Liver (tissue), 9 donors: ENCODE data around the gene MSH6. TPM values are rescaled to one million over a fixed set of nuclear protein-coding genes. Genes with fewer than 3 reads are reported as not detected.

Experiments used
- DNase-seq: peaks from one replicate; pipeline ENCODE4 v3.0.0-alpha.2; 2017; ENCODE audit warnings: low spot score
- H3K27ac ChIP-seq, 2 donors: one replicate each; pipeline ENCODE4 v1.7.0; 2013; ENCODE audit warnings: inconsistent platforms in 2 of 2, low read length in 2 of 2, control low read depth in 1 of 2, low read depth in 1 of 2, mild to moderate bottlenecking in 1 of 2
- H3K27me3 ChIP-seq, 4 donors: one replicate each; pipeline versions ENCODE4 v1.6.1 to v1.7.0; 2013; ENCODE audit warnings: low read length in 3 of 4, inconsistent platforms in 1 of 4, mild to moderate bottlenecking in 1 of 4, moderate library complexity in 1 of 4; ENCODE audit not compliant: control insufficient read depth in 4 of 4, insufficient read depth in 4 of 4
- H3K36me3 ChIP-seq, 4 donors: one replicate each; pipeline versions ENCODE4 v1.6.1 to v1.7.0; 2013; ENCODE audit warnings: low read length in 3 of 4, mild to moderate bottlenecking in 3 of 4, low read depth in 1 of 4, moderate library complexity in 1 of 4; ENCODE audit not compliant: control insufficient read depth in 4 of 4, insufficient read depth in 3 of 4
- H3K4me1 ChIP-seq, 4 donors: one replicate each; pipeline versions ENCODE4 v1.6.1 to v1.7.0; 2013; ENCODE audit warnings: low read length in 3 of 4, mild to moderate bottlenecking in 3 of 4, moderate library complexity in 1 of 4; ENCODE audit not compliant: control insufficient read depth in 4 of 4, insufficient read depth in 4 of 4
- H3K4me3 ChIP-seq, 3 donors: one replicate each; pipeline versions ENCODE4 v1.6.1 to v1.7.0; 2013; ENCODE audit warnings: low read length in 3 of 3, control low read depth in 1 of 3, low read depth in 1 of 3, mild to moderate bottlenecking in 1 of 3
- H3K9ac ChIP-seq, 2 donors: one replicate each; pipeline ENCODE4 v1.7.0; 2013; ENCODE audit warnings: low read length in 2 of 2, mild to moderate bottlenecking in 2 of 2, moderate library complexity in 2 of 2, control low read depth in 1 of 2, low read depth in 1 of 2
- H3K9me3 ChIP-seq, 4 donors: one replicate each; pipeline versions ENCODE4 v1.6.1 to v1.7.0; 2013; ENCODE audit warnings: low read length in 3 of 4; ENCODE audit not compliant: control insufficient read depth in 4 of 4
- ATF3 ChIP-seq: IDR thresholded peaks from 2 replicates; pipeline ENCODE4 v1.6.1; 2016; ENCODE audit warnings: antibody characterized with exemption
- CTCF ChIP-seq: fragments of 150-350 bp; IDR thresholded peaks from 2 replicates; pipeline ENCODE4 v1.5.1; 2017; ENCODE audit warnings: improper control_type of control experiment, low read depth, low read length; ENCODE audit not compliant: missing input control
- EGR1 ChIP-seq, 2 donors: IDR thresholded peaks; 2 replicates each; pipeline ENCODE4 v1.6.1; 2016 to 2018; ENCODE audit warnings: antibody characterized with exemption in 2 of 2, low read depth in 2 of 2
- FOXA1 ChIP-seq: IDR thresholded peaks from 2 replicates; pipeline ENCODE4 v1.6.1; 2016; ENCODE audit warnings: antibody characterized with exemption
- FOXA2 ChIP-seq: IDR thresholded peaks from 2 replicates; pipeline ENCODE4 v1.6.1; 2016; ENCODE audit warnings: antibody characterized with exemption
- GABPA ChIP-seq, 2 donors: IDR thresholded peaks in 1 of 2; conservative IDR thresholded peaks in 1 of 2; 2 replicates each; pipeline ENCODE4 v1.6.1; 2016; ENCODE audit warnings: antibody characterized with exemption in 2 of 2, mild to moderate bottlenecking in 1 of 2, moderate library complexity in 1 of 2
- HNF4G ChIP-seq: IDR thresholded peaks from 2 replicates; pipeline ENCODE4 v1.6.1; 2016; ENCODE audit warnings: antibody characterized with exemption
- NR2F2 ChIP-seq: IDR thresholded peaks from 2 replicates; pipeline ENCODE4 v1.6.1; 2016; ENCODE audit warnings: antibody characterized with exemption
- REST ChIP-seq: IDR thresholded peaks from 2 replicates; pipeline ENCODE4 v1.6.1; 2016; ENCODE audit warnings: antibody characterized with exemption, mild to moderate bottlenecking
- RXRA ChIP-seq, 2 donors: IDR thresholded peaks; 2 replicates each; pipeline ENCODE4 v1.6.1; 2017 to 2018; ENCODE audit warnings: antibody characterized with exemption in 2 of 2, mild to moderate bottlenecking in 1 of 2
- SP1 ChIP-seq: IDR thresholded peaks from 2 replicates; pipeline ENCODE4 v1.6.1; 2018; ENCODE audit warnings: antibody characterized with exemption, mild to moderate bottlenecking
- TAF1 ChIP-seq: conservative IDR thresholded peaks from 2 replicates; pipeline ENCODE4 v1.6.1; 2016; ENCODE audit warnings: antibody characterized with exemption, mild to moderate bottlenecking
- YY1 ChIP-seq: IDR thresholded peaks from 2 replicates; pipeline ENCODE4 v1.6.1; 2016; ENCODE audit warnings: antibody characterized with exemption, mild to moderate bottlenecking
- ZBTB33 ChIP-seq: IDR thresholded peaks from 2 replicates; pipeline ENCODE4 v1.6.1; 2016; ENCODE audit warnings: antibody characterized with exemption
- WGBS: extraction: QIAGEN DNeasy Blood & Tissue Kit; methylation state at CpG from one replicate; pipeline ENCODE4 v1.1.7; 2013; 5-methylcytosine and 5-hydroxymethylcytosine counted together
- polyA plus RNA-seq, 2 donors: library from polyadenylated mRNA; stranded (reverse) in 1 of 2; unstranded in 1 of 2; fragments of 200-250 nt in 1 of 2; fragments of >200 nt in 1 of 2; fragmentation: Nextera tagmentation in 1 of 2; extraction: Ambion mirVana in 1 of 2; gene quantifications; one replicate each; pipeline versions ENCODE4 v1.2.1 to v1.2.3, GENCODE V29; 2013 to 2015
- total RNA-seq, 2 donors: library from RNA; depleted of rRNA; stranded (reverse); fragments of >200 nt; gene quantifications; one replicate each; pipeline ENCODE4 v1.2.3, GENCODE V29; 2014
- donor health status: healthy.
- donor health status: healthy.
- donor health status: healthy.
- donor health status: healthy.
- donor health status: healthy.

Gene MSH6
- total and polyA plus RNA-seq, 4 donors: 5.3 to 40.5 (median 17.6) TPM

- Histone ChIP-seq H3K27me3 (no peaks in the 10 kb centered on the region), H3K4me3 (no peak overlapping the region), H3K4me1 (no peaks in the 10 kb centered on the region), H3K9ac (no peak overlapping the region), H3K27ac (no peak overlapping the region), H3K36me3 (no peaks in the 10 kb centered on the region), H3K9me3 (no peaks in the 10 kb centered on the region)
- WGBS: 72% methylated on average over 5 of the region's 5 CpGs
- TF ChIP-seq RXRA (IDR thresholded peaks at IDR 0.05): no peak
- TF ChIP-seq CTCF: no peak
- no peak for TF ChIP-seq NR2F2
- TF ChIP-seq GABPA (IDR thresholded peaks at IDR 0.05 in 1 of 2, conservative IDR thresholded peaks at IDR 0.05 in 1 of 2): no peak
- no peak for TF ChIP-seq FOXA2
- no peak for TF ChIP-seq EGR1 (IDR thresholded peaks at IDR 0.05; ENCODE audit: low read depth in 2 of 2)
- TF ChIP-seq TAF1: no peak
- no peak for TF ChIP-seq YY1
- TF ChIP-seq ATF3: no peak
- no peak for DNase-seq
Measured at GRCh38 chr2:47738331-47738730, 44.6 kb upstream of the MSH6 start.

- H3K4me1 ChIP-seq: no peaks in the 10 kb centered on the region
- H3K4me3 ChIP-seq: no peak overlapping the region
- TF ChIP-seq FOXA2 (no peak), ZBTB33 (no peak)
- H3K9ac ChIP-seq: no peak overlapping the region
- WGBS: 73% methylated on average over 3 of the region's 3 CpGs
- H3K36me3 ChIP-seq: no peaks in the 10 kb centered on the region
- no peak overlapping the region for H3K27ac ChIP-seq
- H3K27me3 ChIP-seq: no peaks in the 10 kb centered on the region
- H3K9me3 ChIP-seq: no peaks in the 10 kb centered on the region
- no peak for DNase-seq
Measured at GRCh38 chr2:47741101-47741500, 41.8 kb upstream of the MSH6 start.

GRCh38 chr2:47741637-47742036 lies 41.3 kb upstream of the MSH6 start:
- no peak for DNase-seq
- Histone ChIP-seq H3K4me1 (no peaks in the 10 kb centered on the region), H3K9ac (no peak overlapping the region), H3K27me3 (no peaks in the 10 kb centered on the region), H3K9me3 (no peaks in the 10 kb centered on the region), H3K27ac (no peak overlapping the region), H3K4me3 (no peak overlapping the region), H3K36me3 (no peaks in the 10 kb centered on the region)
- WGBS: 41% methylated on average over 3 of the region's 3 CpGs
- TF ChIP-seq FOXA1 (no peak), TAF1 (no peak), ZBTB33 (no peak), REST (no peak), NR2F2 (no peak), SP1 (no peak), GABPA (IDR thresholded peaks at IDR 0.05 in 1 of 2, conservative IDR thresholded peaks at IDR 0.05 in 1 of 2) (no peak), HNF4G (no peak), ATF3 (no peak)
